HepG2 (cell line): ENCODE data around the gene RAMP3. TPM values are rescaled to one million over a fixed set of nuclear protein-coding genes. Genes with fewer than 3 reads are reported as not detected.

Experiments used
- ATAC-seq: fragments of 200-7000 bp; cut with Tn5 transposase; 3 replicates; pipeline ENCODE4 v1.9.1; 2020; ENCODE audit warnings: mild to moderate bottlenecking, moderate library complexity
- BruUV-seq: library from RNA; stranded (reverse); fragments of 400-500 nt; replicated peaks from 2 replicates; lab custom pipeline; 2021; lab: Mats Ljungman, UMichigan
- CTCF ChIA-PET: fragments of 300-600 bp; formaldehyde crosslinking; extraction: SDS; loops from one replicate; lab custom pipeline; 2021; ENCODE audit warnings: low total read pairs, inconsistent platforms, low intra/inter-chr PET ratio; lab: Yijun Ruan, JAX
- POLR2A ChIA-PET: fragments of 350-600 bp; sonication (Branson Sonifier 250); formaldehyde crosslinking; loops from one replicate; lab custom pipeline; 2020; ENCODE audit warnings: antibody characterized with exemption, inconsistent platforms; lab: Yijun Ruan, JAX
- DNase-seq: peaks from one replicate; pipeline ENCODE4 v3.0.0-alpha.2; 2015; ENCODE audit warnings: low spot score
- FAIRE-seq: peaks from 3 replicates; lab custom pipeline; 2011; peaks lifted over from hg19 to GRCh38; lab: Jason Lieb, UNC
- H2AFZ ChIP-seq: one replicate; pipeline ENCODE4 v1.6.1; 2011; ENCODE audit warnings: low read length, inconsistent platforms
- H3K27ac ChIP-seq: fragments of 300-600 bp; 3 replicates; pipeline ENCODE4 v1.8.0; 2011; ENCODE audit warnings: mixed run types, mild to moderate bottlenecking, mixed read lengths, low read length, inconsistent platforms; ENCODE audit not compliant: insufficient read depth; ENCODE audit errors: extremely low read length
- H3K27me3 ChIP-seq, 2 experiments: fragments of 200-600 bp in 1 of 2; 2 replicates in 1 of 2; 3 replicates in 1 of 2; pipeline versions ENCODE4 v1.6.0 to v1.8.0; 2011; ENCODE audit warnings: low read length in 2 of 2, mild to moderate bottlenecking in 2 of 2, moderate library complexity in 2 of 2, inconsistent platforms in 1 of 2; ENCODE audit not compliant: insufficient read depth in 2 of 2, control insufficient read depth in 1 of 2
- H3K36me3 ChIP-seq, 2 experiments: fragments of 200-600 bp in 1 of 2; replicated peaks in 1 of 2; 2 replicates in 1 of 2; 3 replicates in 1 of 2; pipeline versions ENCODE4 v1.5.1 to v1.8.0; 2011; ENCODE audit warnings: low read length in 2 of 2, inconsistent platforms in 1 of 2; ENCODE audit not compliant: insufficient read depth in 2 of 2, control insufficient read depth in 1 of 2
- H3K4me1 ChIP-seq: 2 replicates; pipeline ENCODE4 v1.5.1; 2012; ENCODE audit warnings: low read length, inconsistent platforms; ENCODE audit not compliant: insufficient read depth
- H3K4me2 ChIP-seq: 2 replicates; pipeline ENCODE4 v1.6.0; 2011; ENCODE audit warnings: low read depth, low read length, inconsistent platforms
- H3K4me3 ChIP-seq, 3 experiments: fragments of 200-600 bp in 1 of 3; sonication (generic), shearing (Covaris generic) in 1 of 3; replicated peaks in 1 of 3; 2 replicates each; pipeline ENCODE4 v1.5.1; 2011 to 2016; ENCODE audit warnings: low read length in 3 of 3, inconsistent platforms in 2 of 3, low read depth in 2 of 3, mild to moderate bottlenecking in 2 of 3, control low read depth in 1 of 3, mixed read lengths in 1 of 3; ENCODE audit not compliant: insufficient read depth in 1 of 3
- H3K79me2 ChIP-seq: one replicate; pipeline ENCODE4 v1.6.1; 2011; ENCODE audit warnings: low read length, inconsistent platforms; ENCODE audit not compliant: insufficient read depth
- H3K9ac ChIP-seq: 2 replicates; pipeline ENCODE4 v1.6.0; 2011; ENCODE audit warnings: mild to moderate bottlenecking, low read depth, low read length, inconsistent platforms; ENCODE audit not compliant: insufficient read depth
- H3K9me3 ChIP-seq: 2 replicates; pipeline ENCODE4 v1.5.1; 2012; ENCODE audit warnings: mild to moderate bottlenecking, low read length
- H4K20me1 ChIP-seq: 2 replicates; pipeline ENCODE4 v1.6.0; 2011; ENCODE audit warnings: inconsistent platforms, mild to moderate bottlenecking, low read length, moderate library complexity; ENCODE audit not compliant: insufficient read depth
- KAT7 ChIP-seq: IDR thresholded peaks from 2 replicates; pipeline ENCODE4 v1.6.1; 2018; ENCODE audit warnings: borderline replicate concordance, missing compliant biosample characterization
- WGBS: methylation state at CpG from one replicate; pipeline ENCODE4 v1.1.6; 2017; ENCODE audit warnings: low lambda C conversion rate; 5-methylcytosine and 5-hydroxymethylcytosine counted together
- in situ Hi-C: cut with HindIII; loops from 2 replicates; pipeline ENCODE4 v1.10.0; 2017; ENCODE audit warnings: low pct_unique_long_range_greater_than_20kb; ENCODE audit not compliant: extremely low pct_ligation_motif_present
- intact Hi-C: fragments of 100-400 bp; cut with micrococcal nuclease; formaldehyde crosslinking; loops from one replicate; pipeline ENCODE4 v1.10.0; 2022; ENCODE audit not compliant: unreplicated experiment
- polyA plus RNA-seq, 8 experiments: library from polyadenylated mRNA; depleted of rRNA in 3 of 8; stranded (reverse) in 7 of 8; unstranded in 1 of 8; fragments of >200 nt; fragmentation: Illumina TruSeq in 4 of 8; extraction: Trizol in 4 of 8; gene quantifications; 2 replicates each; pipeline versions ENCODE4 v1.2.1 to v1.2.3, GENCODE V29; 2011 to 2016; ENCODE audit warnings: low read depth in 4 of 8, missing spikeins in 1 of 8, mixed read lengths in 1 of 8; ENCODE audit not compliant: insufficient read depth in 1 of 8
- total RNA-seq, 5 experiments: library from RNA; depleted of rRNA; stranded (reverse); fragments of >200 nt; fragmentation: Illumina TruSeq; extraction: Trizol; gene quantifications; 2 replicates each; pipeline ENCODE4 v1.2.3, GENCODE V29; 2016; ENCODE audit warnings: low read depth in 1 of 5
- TF ChIP-seq, protein P1 (sequence below): sonication (generic); formaldehyde crosslinking; IDR thresholded peaks from 2 replicates; pipeline ENCODE4 v1.5.1; 2020; ENCODE audit warnings: mild to moderate bottlenecking, missing genetic modification reagents, moderate library complexity

Gene RAMP3
- total and polyA plus RNA-seq, 2 of the 13 experiments (the other 11 are each of a cell fraction or from before 2014, with no cell fraction given): not detected

DNA sequence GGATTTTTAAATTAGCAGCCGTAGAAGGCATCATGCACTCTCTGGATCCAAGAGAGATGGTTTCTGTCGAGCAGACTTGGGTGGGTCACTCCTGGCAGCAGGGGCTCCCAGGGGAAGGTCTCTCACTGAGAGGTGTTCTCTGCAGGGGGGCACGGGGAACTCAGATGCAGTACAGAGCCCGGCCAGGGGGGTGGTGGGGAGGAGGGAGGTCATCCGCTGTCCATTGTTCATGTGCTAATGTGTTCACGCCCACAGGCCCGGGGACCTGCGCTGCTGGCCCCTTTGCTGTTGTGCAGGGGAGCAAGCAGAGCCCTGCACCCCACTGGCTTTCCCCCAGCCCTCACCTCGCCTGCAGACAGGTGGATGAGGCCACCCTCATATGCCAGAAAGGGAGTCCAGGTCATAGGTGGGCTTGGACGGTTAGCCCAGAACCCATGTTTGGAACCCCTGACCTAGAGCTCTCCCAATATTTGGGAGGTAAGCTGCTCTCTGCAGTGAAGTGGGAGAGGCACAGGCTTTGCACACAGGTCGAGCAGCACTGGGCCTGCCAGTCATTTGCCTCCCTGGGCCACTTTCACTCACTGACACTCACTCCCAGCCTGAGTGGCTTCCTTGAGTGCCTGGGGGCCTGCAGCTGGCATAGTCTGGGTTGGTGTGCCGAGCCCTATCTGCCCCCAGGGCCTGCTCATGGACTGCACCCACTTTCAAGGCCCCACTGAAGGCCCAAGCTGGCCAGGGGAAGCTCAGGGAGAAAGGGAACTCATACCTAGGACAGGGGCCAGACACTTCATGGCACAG lies 33.5 kb upstream of the RAMP3 start:
- Histone ChIP-seq H2AFZ (no peak overlapping the region), H3K4me3 (no peak overlapping the region; a peak in 1 of 6 replicates), H3K9me3 (no peaks in the 10 kb centered on the region), H3K4me2 (peak overlapping the region; percentile 34), H3K79me2 (no peaks in the 10 kb centered on the region), H4K20me1 (no peaks in the 10 kb centered on the region), H3K27me3 (peaks cover 4 to 41% of the 10 kb centered on the region in 2 experiments; a peak in 4 of 5 replicates), H3K9ac (no peak overlapping the region), H3K36me3 (no peaks in the 10 kb centered on the region), H3K4me1 (peaks cover 13% of the 10 kb centered on the region; the same call in 1 of the 2 replicates), H3K27ac (no peak overlapping the region)
- FAIRE-seq (no peak), DNase-seq (no peak), ATAC-seq (peak; percentile 69)
- 31% methylated on average over 7 of the region's 12 CpGs for WGBS
- CTCF ChIA-PET: no interaction called here
- intact Hi-C loops (loop anchor here (5.0 kb wide), 1 partner anchor 937 kb away; the partner anchor contains the start of gene GCK), in situ Hi-C loops (no loop called here)
- POLR2A ChIA-PET: interaction anchor here (1.4 kb wide), 1 partner anchor 12 kb away, joined by 3 read pairs; the partner anchor contains the start of gene TBRG4
- BruUV-seq: no TSS peak
- TF ChIP-seq, protein P1, sequence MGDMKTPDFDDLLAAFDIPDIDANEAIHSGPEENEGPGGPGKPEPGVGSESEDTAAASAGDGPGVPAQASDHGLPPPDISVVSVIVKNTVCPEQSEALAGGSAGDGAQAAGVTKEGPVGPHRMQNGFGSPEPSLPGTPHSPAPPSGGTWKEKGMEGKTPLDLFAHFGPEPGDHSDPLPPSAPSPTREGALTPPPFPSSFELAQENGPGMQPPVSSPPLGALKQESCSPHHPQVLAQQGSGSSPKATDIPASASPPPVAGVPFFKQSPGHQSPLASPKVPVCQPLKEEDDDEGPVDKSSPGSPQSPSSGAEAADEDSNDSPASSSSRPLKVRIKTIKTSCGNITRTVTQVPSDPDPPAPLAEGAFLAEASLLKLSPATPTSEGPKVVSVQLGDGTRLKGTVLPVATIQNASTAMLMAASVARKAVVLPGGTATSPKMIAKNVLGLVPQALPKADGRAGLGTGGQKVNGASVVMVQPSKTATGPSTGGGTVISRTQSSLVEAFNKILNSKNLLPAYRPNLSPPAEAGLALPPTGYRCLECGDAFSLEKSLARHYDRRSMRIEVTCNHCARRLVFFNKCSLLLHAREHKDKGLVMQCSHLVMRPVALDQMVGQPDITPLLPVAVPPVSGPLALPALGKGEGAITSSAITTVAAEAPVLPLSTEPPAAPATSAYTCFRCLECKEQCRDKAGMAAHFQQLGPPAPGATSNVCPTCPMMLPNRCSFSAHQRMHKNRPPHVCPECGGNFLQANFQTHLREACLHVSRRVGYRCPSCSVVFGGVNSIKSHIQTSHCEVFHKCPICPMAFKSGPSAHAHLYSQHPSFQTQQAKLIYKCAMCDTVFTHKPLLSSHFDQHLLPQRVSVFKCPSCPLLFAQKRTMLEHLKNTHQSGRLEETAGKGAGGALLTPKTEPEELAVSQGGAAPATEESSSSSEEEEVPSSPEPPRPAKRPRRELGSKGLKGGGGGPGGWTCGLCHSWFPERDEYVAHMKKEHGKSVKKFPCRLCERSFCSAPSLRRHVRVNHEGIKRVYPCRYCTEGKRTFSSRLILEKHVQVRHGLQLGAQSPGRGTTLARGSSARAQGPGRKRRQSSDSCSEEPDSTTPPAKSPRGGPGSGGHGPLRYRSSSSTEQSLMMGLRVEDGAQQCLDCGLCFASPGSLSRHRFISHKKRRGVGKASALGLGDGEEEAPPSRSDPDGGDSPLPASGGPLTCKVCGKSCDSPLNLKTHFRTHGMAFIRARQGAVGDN: 0 out of 2 replicates have a peak, but pooled peaks have one; percentile 2
- no peak for TF ChIP-seq KAT7
